ENCODE results near the gene MC3R.
A peak's percentile ranks its signal among the peaks of the same experiment; 100 is the strongest.

MC3R gene

DNA sequence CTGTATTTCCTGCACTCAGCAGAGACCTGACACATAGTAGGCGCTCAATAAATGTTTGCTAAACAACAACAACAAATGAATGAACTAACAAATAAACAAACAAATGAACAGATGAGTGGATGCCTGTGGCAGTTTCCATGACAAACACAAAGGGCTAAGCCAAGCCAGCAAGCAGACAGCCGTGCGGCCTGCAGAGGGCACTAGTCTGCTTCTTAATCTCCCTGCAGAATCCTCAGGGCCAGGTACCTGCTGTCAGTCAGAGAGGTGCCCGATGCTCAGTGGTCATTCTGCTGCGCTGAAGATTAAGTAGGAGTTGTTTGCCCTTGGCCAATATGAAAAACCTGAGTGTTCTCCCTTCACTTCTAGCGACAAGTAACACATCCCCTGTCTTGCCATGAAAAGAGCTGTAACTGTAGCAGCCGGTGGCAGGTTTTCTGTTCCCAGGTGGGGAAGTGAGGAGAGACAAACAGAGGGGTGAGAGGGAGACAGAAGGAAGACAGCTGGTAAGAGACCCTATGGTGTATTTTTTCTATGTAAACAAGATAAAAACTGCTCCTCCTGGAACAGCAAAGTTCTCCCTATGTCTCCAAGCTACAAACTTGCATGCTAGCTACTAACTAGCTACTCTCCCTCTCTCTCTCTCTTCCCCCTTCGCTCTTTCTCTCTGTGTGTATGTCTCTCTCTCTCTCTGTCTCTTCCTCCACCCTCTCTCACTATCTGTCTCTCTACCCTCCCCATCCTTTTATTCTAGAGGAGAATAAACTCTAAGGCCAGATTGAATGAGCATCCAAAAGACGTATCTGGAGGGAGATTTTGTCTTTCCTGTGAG lies at the start of gene MC3R:
Gene MC3R, plus strand, starts transcription at position 779 of the 829 bp plus-strand sequence. CDS start 112 bp downstream, outside the sequence.
- DNase-seq (ENCODE audit: low spot score): peak; percentile 60

DNA sequence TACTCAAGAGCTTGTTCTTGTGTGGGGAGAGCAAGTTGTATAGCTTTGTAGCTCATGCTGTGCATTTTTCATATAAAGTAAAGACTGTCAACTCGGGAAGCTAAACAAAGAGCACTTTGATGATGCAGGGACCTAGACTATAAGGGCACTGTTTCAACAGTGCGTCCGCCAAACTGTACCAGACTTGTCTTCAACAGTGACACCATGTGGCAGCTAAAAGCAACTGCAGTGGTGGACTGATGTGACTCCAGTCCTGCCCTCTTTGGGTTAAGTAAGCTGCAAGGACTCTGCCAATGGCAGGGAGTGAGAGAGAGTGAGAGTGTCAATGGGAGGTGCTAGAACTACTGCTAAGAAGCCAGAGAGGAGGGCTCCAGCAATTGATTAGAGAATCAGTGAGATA lies 48.1 kb upstream of the MC3R start:
- no peak for DNase-seq (ENCODE audit: low spot score)

GRCh38 chr20:56202493-56203077 lies 45.9 kb upstream of the MC3R start:
- DNase-seq (ENCODE audit: low spot score): peak; percentile 35

DNA sequence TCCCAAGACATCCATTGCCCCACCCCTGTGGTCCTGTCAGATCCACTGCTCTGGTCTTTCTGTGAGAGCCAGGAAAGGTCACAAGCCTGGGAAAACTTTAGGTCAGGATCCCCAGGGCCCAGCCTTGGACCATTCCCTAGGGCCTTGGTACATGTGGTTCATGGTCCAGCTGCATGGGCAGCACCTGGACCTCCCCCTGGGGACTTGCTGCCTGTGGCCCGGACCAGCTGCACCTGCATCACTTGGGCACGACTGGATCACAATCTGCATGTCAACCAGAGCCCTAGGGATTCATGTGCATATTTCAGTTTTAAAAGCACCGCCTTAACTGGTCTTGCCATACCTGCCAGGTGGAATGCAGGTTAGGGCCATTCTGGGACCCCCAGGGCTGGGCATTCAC lies 44.3 kb upstream of the MC3R start:
- no peak for DNase-seq (ENCODE audit: low spot score)

GRCh38 chr20:56205346-56205745 lies 43.2 kb upstream of the MC3R start:
- no peak for DNase-seq (ENCODE audit: low spot score)

- no peak for DNase-seq (ENCODE audit: low spot score)
Observed at GRCh38 chr20:56207656-56208055, 40.9 kb upstream of the MC3R start.

GRCh38 chr20:56208121-56208520 lies 40.4 kb upstream of the MC3R start:
- no peak for DNase-seq (ENCODE audit: low spot score)

DNA sequence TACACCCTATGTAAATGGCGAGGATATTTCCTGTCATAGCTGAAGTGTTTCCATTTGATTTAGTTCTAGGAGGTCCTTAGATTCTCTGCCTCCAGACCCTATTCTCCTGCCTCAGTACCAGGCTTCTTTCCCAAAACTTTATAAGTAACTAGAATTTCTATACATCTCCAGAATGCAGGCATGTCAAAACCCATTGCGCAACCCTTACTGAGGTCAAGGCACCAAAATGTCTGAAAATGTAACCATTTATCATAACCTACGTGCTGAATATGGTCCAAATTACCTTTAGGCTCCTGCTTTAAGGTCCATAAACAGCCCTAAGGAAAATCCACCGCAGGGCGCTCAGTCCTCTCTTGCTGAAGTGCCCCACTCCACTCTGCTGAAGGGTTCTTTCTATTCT lies 37.5 kb upstream of the MC3R start:
- no peak for DNase-seq (ENCODE audit: low spot score)

DNA sequence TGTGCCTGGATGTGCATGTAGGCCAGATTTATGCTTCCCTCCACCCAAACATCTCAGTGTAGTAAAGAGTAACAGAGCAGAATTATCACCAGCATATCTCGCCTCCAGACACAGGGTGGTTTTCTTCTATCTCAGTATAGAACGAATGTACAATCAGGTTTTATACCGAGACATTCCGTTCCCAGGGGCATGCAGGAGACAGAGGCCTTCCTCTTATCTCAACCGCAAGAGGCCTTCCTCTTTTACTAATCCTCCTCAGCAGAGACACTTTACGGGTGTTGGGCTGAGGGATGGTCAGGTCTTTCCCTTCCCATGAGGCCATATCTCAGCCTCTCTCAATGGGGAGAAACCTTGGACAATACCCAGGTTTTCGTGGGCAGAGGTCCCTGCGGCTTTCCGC lies 36.4 kb upstream of the MC3R start:
- no peak for DNase-seq (ENCODE audit: low spot score)

DNA sequence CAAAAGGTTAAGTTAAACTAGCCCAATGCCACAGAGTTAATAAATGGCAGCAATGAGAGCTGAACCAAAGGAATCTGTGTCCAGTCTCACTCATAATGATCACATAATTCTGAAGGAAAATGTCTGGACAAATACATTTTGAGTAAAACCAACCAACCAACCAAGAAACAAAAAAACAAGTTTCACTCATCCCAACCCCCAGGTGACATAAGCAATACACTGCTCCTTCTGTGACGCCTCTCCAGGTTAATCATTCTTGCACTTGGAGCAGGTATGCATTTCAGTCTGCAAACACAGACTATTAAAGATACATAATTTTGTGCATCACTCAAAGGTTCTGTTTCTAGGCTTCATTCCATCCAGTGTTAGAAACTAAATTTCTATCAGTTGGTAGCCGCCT lies 35.2 kb upstream of the MC3R start:
- DNase-seq (ENCODE audit: low spot score): peak; percentile 71

DNA sequence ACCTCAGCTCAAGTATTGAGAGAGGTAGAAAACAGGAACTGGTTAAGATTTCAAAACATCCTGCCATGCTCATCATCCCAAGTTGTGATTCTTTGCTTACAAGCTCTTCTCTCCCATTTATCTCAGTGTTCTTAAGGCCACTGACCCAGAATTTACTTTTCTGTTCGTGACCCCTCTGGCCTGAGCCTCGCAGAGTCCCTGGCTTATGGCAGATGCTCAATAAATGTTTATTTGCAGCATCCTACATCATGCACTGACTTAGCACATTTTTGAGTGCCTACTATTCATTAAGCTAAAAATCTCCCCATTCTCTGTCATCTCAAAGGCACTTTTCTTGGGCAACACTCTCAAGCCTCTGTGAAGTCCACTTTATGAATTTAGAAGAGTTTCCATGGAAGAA lies 33.4 kb upstream of the MC3R start:
- DNase-seq (ENCODE audit: low spot score): no peak

GRCh38 chr20:56217829-56218228 lies 30.7 kb upstream of the MC3R start:
- DNase-seq (ENCODE audit: low spot score): no peak

DNA sequence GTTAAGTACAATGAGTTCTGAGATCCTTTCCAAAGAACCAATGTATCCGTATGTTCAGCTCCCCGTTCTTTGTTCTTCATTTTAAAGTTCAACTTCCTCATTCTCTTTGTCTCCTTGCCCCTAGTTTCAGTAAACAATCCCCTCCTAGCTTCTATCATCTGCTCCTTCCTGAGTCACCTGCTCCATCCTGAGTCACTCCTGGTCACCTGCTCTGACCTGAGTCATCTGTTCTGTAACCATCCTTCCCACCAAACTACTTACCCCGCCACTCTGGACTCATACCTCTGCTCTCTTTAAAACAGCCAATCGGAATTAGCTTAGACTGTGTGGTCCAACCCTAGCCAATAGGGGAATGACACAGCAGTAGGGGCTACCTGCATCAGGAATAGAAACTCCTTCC lies 27.3 kb upstream of the MC3R start:
- peak; percentile 89 for DNase-seq (ENCODE audit: low spot score)

DNA sequence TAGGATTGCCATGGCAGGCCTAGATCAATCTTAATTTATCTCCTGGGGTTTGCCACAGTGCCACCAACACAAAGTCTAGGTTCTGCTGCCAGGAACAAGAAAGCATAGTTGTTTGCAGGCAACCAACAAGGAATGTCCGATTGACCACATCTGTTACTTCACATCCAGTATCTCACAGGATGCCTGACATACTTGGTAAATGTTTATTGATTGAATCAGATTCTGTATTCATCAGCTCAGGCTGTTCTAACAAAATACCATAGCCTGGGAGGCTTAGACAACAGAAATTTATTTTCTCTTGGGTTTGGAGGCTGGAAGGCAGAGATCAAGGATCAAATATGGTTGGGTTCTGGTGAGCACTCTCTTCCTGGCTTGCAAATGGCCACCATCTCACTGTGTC lies 26.3 kb upstream of the MC3R start:
- DNase-seq (ENCODE audit: low spot score): peak; percentile 83

GRCh38 chr20:56222945-56223344 lies 25.6 kb upstream of the MC3R start:
- DNase-seq (ENCODE audit: low spot score): no peak

DNA sequence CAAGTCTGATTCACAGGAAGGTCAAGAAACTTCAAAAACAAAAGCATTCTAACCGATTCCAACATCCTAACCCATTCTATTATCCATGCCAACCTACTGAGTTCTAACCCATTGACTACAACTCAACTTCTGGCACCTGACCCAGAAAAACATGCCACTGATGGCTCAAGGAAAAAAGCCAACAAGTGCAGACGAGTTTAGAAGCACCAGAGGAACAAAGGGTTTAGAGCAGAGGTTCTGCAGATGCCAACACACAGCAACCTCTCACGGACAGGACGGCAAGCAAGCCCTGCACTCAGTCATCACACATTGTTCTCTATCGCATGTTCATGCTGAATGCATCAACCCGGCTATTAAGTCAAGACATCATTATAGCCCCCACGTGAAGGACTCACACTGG lies 25.2 kb upstream of the MC3R start:
- no peak for DNase-seq (ENCODE audit: low spot score)

- DNase-seq (ENCODE audit: low spot score): no peak
Observed at GRCh38 chr20:56228021-56228420, 20.5 kb upstream of the MC3R start.

DNA sequence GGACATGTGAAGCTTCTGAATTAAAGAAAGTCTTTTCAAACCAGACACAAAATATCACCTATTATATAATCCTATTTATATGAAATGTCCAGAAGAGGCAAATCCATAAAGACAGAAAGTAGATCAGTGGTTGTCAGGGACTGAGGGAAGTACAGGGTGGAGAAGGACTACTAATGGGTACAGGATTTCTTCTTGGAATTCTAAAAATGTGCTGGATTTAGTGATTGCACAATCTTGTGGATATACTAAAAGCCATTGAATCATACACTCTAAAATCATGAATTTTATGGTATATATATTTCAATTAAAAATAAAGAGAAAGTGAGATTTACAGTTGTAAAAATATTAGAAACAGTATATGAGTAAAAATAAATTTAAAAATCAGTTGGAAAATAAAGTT lies 18.7 kb upstream of the MC3R start:
- DNase-seq (ENCODE audit: low spot score): no peak

GRCh38 chr20:56234110-56234509 lies 14.4 kb upstream of the MC3R start:
- no peak for DNase-seq (ENCODE audit: low spot score)

- DNase-seq (ENCODE audit: low spot score): no peak
Observed at GRCh38 chr20:56237335-56237734, 11.2 kb upstream of the MC3R start.

- DNase-seq (ENCODE audit: low spot score): no peak
Observed at GRCh38 chr20:56244259-56244658, 4.3 kb upstream of the MC3R start.

DNA sequence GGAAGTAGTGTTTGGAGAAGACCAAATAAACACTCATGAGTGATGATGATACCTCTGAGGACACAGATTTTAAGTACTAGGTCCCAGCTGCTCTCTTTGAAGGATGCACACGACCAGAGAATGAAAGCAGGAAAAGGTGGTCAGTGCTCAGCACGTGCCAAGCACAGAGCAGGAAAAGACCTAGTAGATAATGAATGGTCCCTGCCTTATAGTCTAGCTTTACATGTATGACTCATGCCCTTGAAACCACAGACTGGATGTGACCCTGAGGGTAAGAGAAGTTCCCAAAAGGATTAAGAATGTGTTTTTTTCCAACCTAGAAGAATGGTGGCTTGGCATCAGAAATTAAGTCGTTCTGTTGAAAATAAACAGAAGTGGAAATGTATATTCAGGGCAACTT lies 2.8 kb upstream of the MC3R start:
- DNase-seq (ENCODE audit: low spot score): peak; percentile 39

DNA sequence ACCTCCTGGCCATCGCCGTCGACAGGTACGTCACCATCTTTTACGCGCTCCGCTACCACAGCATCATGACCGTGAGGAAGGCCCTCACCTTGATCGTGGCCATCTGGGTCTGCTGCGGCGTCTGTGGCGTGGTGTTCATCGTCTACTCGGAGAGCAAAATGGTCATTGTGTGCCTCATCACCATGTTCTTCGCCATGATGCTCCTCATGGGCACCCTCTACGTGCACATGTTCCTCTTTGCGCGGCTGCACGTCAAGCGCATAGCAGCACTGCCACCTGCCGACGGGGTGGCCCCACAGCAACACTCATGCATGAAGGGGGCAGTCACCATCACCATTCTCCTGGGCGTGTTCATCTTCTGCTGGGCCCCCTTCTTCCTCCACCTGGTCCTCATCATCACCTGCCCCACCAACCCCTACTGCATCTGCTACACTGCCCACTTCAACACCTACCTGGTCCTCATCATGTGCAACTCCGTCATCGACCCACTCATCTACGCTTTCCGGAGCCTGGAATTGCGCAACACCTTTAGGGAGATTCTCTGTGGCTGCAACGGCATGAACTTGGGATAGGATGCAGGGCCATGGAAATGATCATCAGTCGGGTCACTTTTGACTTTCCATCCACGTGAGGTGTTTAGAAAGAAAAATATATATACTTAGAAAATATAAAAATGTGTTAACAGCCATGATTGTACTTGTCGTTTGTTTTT lies 868 bp downstream of the MC3R start:
- DNase-seq (ENCODE audit: low spot score): peak; percentile 38

All from kidney tubule cell (primary cell).